GM19468 (cell line): ENCODE results near the gene MVD.
"Not testable (repeated sequence)": the region's sequence is repeated elsewhere in the genome, so short reads cannot be mapped to it uniquely, and the experiment has no call there.

Experiments
- ATAC-seq: cut with Tn5 transposase; IDR thresholded peaks from one replicate; pipeline ENCODE4 v1.9.1; 2021; ENCODE audit warnings: mild to moderate bottlenecking, moderate library complexity, moderate number of reproducible peaks; ENCODE audit not compliant: unreplicated experiment; ENCODE audit errors: extremely low read depth

The MVD gene

GRCh38 chr16:88614818-88615580 is 47.9 kb downstream of the MVD start:
- ATAC-seq = no peak

- ATAC-seq = no peak
Observed at GRCh38 chr16:88613911-88614817, 48.7 kb downstream of the MVD start.

GRCh38 chr16:88613293-88613692 is 49.6 kb downstream of the MVD start:
- ATAC-seq = no peak

GRCh38 chr16:88610909-88611812 is 51.7 kb downstream of the MVD start:
- ATAC-seq = no peak

- no peak for ATAC-seq
Observed at GRCh38 chr16:88610080-88610479, 52.8 kb downstream of the MVD start.

- ATAC-seq = not testable (repeated sequence)
Observed at GRCh38 chr16:88609426-88609825, 53.5 kb downstream of the MVD start.

- no peak for ATAC-seq
Observed at GRCh38 chr16:88608076-88608475, 54.8 kb downstream of the MVD start.

GRCh38 chr16:88606148-88606757 is 56.6 kb downstream of the MVD start:
- ATAC-seq = no peak

GRCh38 chr16:88605186-88606147 is 57.4 kb downstream of the MVD start:
- no peak for ATAC-seq

- ATAC-seq = no peak
Observed at GRCh38 chr16:88602091-88602490, 60.8 kb downstream of the MVD start.
